Neural cell (in vitro differentiated cells): ENCODE measurements around the gene TMEM236. TPM values are rescaled to one million over a fixed set of nuclear protein-coding genes. Genes with fewer than 3 reads are reported as not detected.

Experiments
- H2AFZ ChIP-seq: fragments of 200-600, 300-800 bp; sonication (generic), shearing (Covaris generic); 2 replicates; pipeline ENCODE4 v1.6.0; 2014; ENCODE audit warnings: low read depth, mild to moderate bottlenecking, antibody characterized with exemption, low read length, moderate library complexity
- H3F3A ChIP-seq: fragments of 200-600 bp; shearing (Covaris generic); 2 replicates; pipeline ENCODE4 v1.6.1; 2016; ENCODE audit warnings: mild to moderate bottlenecking, moderate library complexity, mixed read lengths, antibody characterized with exemption, low read length; ENCODE audit not compliant: insufficient read depth, poor library complexity, severe bottlenecking
- H3K27ac ChIP-seq: fragments of 200-600, 300-800 bp; sonication (generic), shearing (Covaris generic); 2 replicates; pipeline ENCODE4 v1.5.1; 2014; ENCODE audit warnings: mild to moderate bottlenecking, low read length, moderate library complexity
- H3K27me3 ChIP-seq: fragments of 300-800, 200-600 bp; sonication (generic), shearing (Covaris generic); 2 replicates; pipeline ENCODE4 v1.6.0; 2014; ENCODE audit warnings: mild to moderate bottlenecking, low read depth, low read length, moderate library complexity; ENCODE audit not compliant: insufficient read depth
- H3K36me3 ChIP-seq: fragments of 300-800, 200-600 bp; sonication (generic), shearing (Covaris generic); 2 replicates; pipeline ENCODE4 v1.5.1; 2014; ENCODE audit warnings: mild to moderate bottlenecking, antibody characterized with exemption, low read length, moderate library complexity; ENCODE audit not compliant: insufficient read depth
- H3K4me2 ChIP-seq: fragments of 300-800, 200-600 bp; sonication (generic), shearing (Covaris generic); 2 replicates; pipeline ENCODE4 v1.6.0; 2014; ENCODE audit warnings: mild to moderate bottlenecking, low read length
- H3K4me3 ChIP-seq: fragments of 300-800, 200-600 bp; sonication (generic), shearing (Covaris generic); 2 replicates; pipeline ENCODE4 v1.5.1; 2014; ENCODE audit warnings: mild to moderate bottlenecking, low read length, moderate library complexity
- H3K79me2 ChIP-seq: fragments of 200-600 bp; shearing (Covaris generic); replicated peaks from 2 replicates; pipeline ENCODE4 v1.6.0; 2014; ENCODE audit warnings: mild to moderate bottlenecking, low read length, moderate library complexity; ENCODE audit not compliant: insufficient read depth
- H3K9ac ChIP-seq: fragments of 300-800, 200-600 bp; sonication (generic), shearing (Covaris generic); 2 replicates; pipeline ENCODE4 v1.6.1; 2016; ENCODE audit warnings: mild to moderate bottlenecking, low read length, mixed read lengths
- H3K9me2 ChIP-seq: fragments of 200-600 bp; shearing (Covaris generic); 2 replicates; pipeline ENCODE4 v1.6.1; 2016; ENCODE audit warnings: mild to moderate bottlenecking, low read length, mixed read lengths; ENCODE audit not compliant: insufficient read depth
- H3K9me3 ChIP-seq: fragments of 200-600, 300-800 bp; sonication (generic), shearing (Covaris generic); 2 replicates; pipeline ENCODE4 v1.6.1; 2016; ENCODE audit warnings: mild to moderate bottlenecking, mixed run types, low read length, moderate library complexity, mixed read lengths
- H4K20me1 ChIP-seq: fragments of 200-600 bp; shearing (Covaris generic); 2 replicates; pipeline ENCODE4 v1.6.1; 2016; ENCODE audit warnings: mild to moderate bottlenecking, mixed run types; ENCODE audit not compliant: insufficient read depth
- CTCF ChIP-seq: fragments of 450-650 bp; IDR thresholded peaks from 2 replicates; pipeline ENCODE4 v1.5.1; 2014; ENCODE audit warnings: antibody characterized with exemption, mild to moderate bottlenecking, moderate library complexity; ENCODE audit not compliant: poor library complexity, severe bottlenecking
- EP300 ChIP-seq: fragments of 450-650 bp; conservative IDR thresholded peaks from 2 replicates; pipeline ENCODE4 v1.6.1; 2014; ENCODE audit warnings: antibody characterized with exemption, mild to moderate bottlenecking, moderate library complexity; ENCODE audit not compliant: poor library complexity, severe bottlenecking
- EZH2 ChIP-seq: fragments of 200-600, 300-800 bp; shearing (Covaris generic), sonication (generic); IDR thresholded peaks from 2 replicates; pipeline ENCODE4 v1.6.1; 2014; ENCODE audit warnings: antibody characterized with exemption, low read length, borderline replicate concordance, mild to moderate bottlenecking; ENCODE audit not compliant: insufficient read depth, poor library complexity, severe bottlenecking
- MXI1 ChIP-seq: fragments of 450-650 bp; conservative IDR thresholded peaks from 2 replicates; pipeline ENCODE4 v1.6.1; 2014; ENCODE audit warnings: antibody characterized with exemption, mild to moderate bottlenecking; ENCODE audit not compliant: poor library complexity, severe bottlenecking
- POLR2AphosphoS5 ChIP-seq: IDR thresholded peaks from 2 replicates; pipeline ENCODE4 v1.6.1; 2012
- RAD21 ChIP-seq: fragments of 450-650 bp; conservative IDR thresholded peaks from 2 replicates; pipeline ENCODE4 v1.6.1; 2014; ENCODE audit warnings: antibody characterized with exemption, mild to moderate bottlenecking, moderate library complexity
- REST ChIP-seq: IDR thresholded peaks from 2 replicates; pipeline ENCODE4 v1.6.1; 2012; ENCODE audit warnings: borderline replicate concordance
- SMC3 ChIP-seq: fragments of 450-650 bp; conservative IDR thresholded peaks from 2 replicates; pipeline ENCODE4 v1.6.1; 2014; ENCODE audit warnings: antibody characterized with exemption, mild to moderate bottlenecking, moderate library complexity; ENCODE audit not compliant: poor library complexity
- TAF1 ChIP-seq: IDR thresholded peaks from 2 replicates; pipeline ENCODE4 v1.6.1; 2012; ENCODE audit warnings: low read depth
- polyA plus RNA-seq: library from polyadenylated mRNA; depleted of rRNA; stranded (reverse); fragments of >200 nt; gene quantifications from 2 replicates; pipeline ENCODE4 v1.2.3, GENCODE V29; 2014

The TMEM236 gene
- polyA plus RNA-seq, 1 donor from 2014 or later, result 0.10 TPM

GRCh38 chr10:17781856-17782255 is 29.9 kb downstream of the TMEM236 start:
- no peak overlapping the region for H3K4me2 ChIP-seq
- TF ChIP-seq TAF1 (no peak), EZH2 (no peak), CTCF (no peak)
- no peaks in the 10 kb centered on the region for H3K9me2 ChIP-seq
- no peaks in the 10 kb centered on the region for H4K20me1 ChIP-seq
- no peak overlapping the region for H3K27ac ChIP-seq
- H3K79me2 ChIP-seq, result no peaks in the 10 kb centered on the region
- no peak overlapping the region for H3K4me3 ChIP-seq
- H3K9ac ChIP-seq, result no peak overlapping the region
- H3K27me3 ChIP-seq, result no peaks in the 10 kb centered on the region
- H3K9me3 ChIP-seq, result no peaks in the 10 kb centered on the region
- H2AFZ ChIP-seq, result no peak overlapping the region
- no peaks in the 10 kb centered on the region for H3K36me3 ChIP-seq
- no peaks in the 10 kb centered on the region for H3F3A ChIP-seq

DNA sequence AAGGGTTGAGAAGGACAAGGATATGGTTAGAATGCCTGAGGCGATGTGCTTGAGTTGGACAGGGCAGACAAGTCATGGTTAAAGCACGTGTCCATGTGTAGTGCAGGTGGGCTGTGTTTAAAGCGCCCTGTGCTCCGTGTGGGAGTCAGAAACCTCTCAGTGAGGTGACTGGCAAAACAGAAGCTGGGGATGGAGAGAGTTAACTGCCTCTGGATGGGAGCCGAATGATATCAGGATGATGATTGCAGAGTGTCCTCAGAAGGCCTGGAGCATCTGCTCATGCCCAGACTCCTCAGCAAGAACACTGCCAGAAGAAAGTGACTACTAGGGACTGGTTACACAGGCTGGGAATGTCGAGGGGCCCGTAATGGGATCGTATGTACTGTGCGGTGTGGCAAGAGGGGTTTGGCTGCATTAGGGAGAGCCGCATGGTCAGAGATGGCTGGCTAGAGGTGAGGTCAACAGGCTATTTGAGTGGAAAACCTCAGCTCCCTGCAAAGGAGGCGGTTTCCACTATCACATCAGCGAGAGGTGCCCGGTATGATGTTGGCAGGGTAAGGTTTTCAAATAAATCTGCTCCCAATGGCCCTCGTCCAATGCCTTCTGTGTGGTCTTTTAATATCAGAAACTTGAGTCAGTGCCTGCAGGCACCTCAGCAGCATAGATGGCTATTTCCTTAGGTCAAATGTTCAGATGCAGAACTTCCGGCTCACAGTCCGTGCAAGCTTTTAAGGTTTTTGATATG is 31.1 kb downstream of the TMEM236 start:
- H3K9ac ChIP-seq, result no peak overlapping the region

More for the DNA sequence above, 31.1 kb downstream of the TMEM236 start:
- Histone ChIP-seq H4K20me1 (no peaks in the 10 kb centered on the region), H3K27ac (no peak overlapping the region), H3K79me2 (no peaks in the 10 kb centered on the region), H3K36me3 (no peaks in the 10 kb centered on the region), H3K4me3 (no peak overlapping the region), H3F3A (no peaks in the 10 kb centered on the region), H3K27me3 (no peaks in the 10 kb centered on the region), H2AFZ (no peak overlapping the region), H3K4me2 (no peak overlapping the region), H3K9me2 (no peaks in the 10 kb centered on the region), H3K9me3 (no peaks in the 10 kb centered on the region)
- TF ChIP-seq TAF1 (no peak), MXI1 (no peak), EZH2 (no peak), CTCF (no peak), POLR2AphosphoS5 (no peak), EP300 (no peak), REST (no peak), RAD21 (no peak), SMC3 (no peak)
